ENCODE data around the gene ADAMTS17. TPM values are rescaled to one million over a fixed set of nuclear protein-coding genes. Genes with fewer than 3 reads are reported as not detected.

ADAMTS17 gene
- total and polyA plus RNA-seq, 8 donors: 4.2 to 16.4 (median 10.8) TPM

DNA sequence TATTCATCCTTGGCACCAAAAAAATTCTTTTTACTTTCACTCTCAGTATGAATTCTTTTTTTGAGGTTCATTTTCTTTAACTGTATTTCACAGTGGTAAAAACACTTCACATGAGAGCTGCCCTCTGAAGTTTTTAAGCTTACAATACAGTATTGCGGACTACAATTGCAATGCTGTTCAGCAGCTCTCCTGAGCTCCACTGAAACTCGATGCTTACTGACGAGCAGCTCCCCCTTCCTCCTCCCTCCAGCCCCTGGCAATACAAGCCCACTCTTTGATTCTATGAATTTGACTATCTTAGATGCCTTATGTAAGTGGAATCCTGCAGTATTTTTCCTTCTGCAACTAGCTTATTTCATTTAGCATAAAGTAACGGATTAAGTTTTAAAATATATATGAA lies 183.4 kb downstream of the ADAMTS17 start:
- ATAC-seq (no peak), FAIRE-seq (no peak), DNase-seq (no peak)
- H3K9me3 ChIP-seq: no peaks in the 10 kb centered on the region
- no peaks in the 10 kb centered on the region for H3K36me3 ChIP-seq
- H3K4me1 ChIP-seq: peaks cover 0 to 13% (median 6%) of the 10 kb centered on the region in 3 donors
- H3K27ac ChIP-seq: no peak overlapping the region
- no peak overlapping the region for H3K4me3 ChIP-seq
- intact Hi-C loops (cut with DNase I): no loop called here
- WGBS, 2 donors: 82 to 83% methylated on average over 4 of the region's 4 CpGs
- H3K27me3 ChIP-seq: no peaks in the 10 kb centered on the region
- TF ChIP-seq, protein P1, sequence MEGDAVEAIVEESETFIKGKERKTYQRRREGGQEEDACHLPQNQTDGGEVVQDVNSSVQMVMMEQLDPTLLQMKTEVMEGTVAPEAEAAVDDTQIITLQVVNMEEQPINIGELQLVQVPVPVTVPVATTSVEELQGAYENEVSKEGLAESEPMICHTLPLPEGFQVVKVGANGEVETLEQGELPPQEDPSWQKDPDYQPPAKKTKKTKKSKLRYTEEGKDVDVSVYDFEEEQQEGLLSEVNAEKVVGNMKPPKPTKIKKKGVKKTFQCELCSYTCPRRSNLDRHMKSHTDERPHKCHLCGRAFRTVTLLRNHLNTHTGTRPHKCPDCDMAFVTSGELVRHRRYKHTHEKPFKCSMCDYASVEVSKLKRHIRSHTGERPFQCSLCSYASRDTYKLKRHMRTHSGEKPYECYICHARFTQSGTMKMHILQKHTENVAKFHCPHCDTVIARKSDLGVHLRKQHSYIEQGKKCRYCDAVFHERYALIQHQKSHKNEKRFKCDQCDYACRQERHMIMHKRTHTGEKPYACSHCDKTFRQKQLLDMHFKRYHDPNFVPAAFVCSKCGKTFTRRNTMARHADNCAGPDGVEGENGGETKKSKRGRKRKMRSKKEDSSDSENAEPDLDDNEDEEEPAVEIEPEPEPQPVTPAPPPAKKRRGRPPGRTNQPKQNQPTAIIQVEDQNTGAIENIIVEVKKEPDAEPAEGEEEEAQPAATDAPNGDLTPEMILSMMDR (IDR thresholded peaks at IDR 0.05): no peak

DNA sequence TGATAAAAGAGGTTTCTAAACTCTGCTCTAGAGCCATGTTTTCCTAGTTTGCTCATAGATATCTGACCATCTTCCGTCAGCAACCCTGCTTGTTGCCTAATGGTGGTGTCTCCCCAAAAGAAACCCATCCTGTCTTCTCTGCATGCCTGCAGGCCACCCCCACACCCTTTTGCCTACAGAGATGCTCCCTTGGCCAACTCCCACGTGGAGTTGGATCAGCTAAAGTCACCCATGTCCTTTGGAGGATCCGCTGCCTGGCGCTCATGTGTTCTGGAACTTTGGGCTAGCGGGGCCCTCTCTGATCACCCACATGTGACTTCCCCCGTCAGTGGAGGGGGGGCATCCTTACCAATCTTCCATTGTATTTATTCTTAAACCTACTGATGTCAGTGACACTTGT lies 185.6 kb downstream of the ADAMTS17 start:
- DNase-seq (no peak), ATAC-seq (no peak), FAIRE-seq (no peak)
- H3K27me3 ChIP-seq: no peaks in the 10 kb centered on the region
- peaks cover 0 to 7% (median 0%) of the 10 kb centered on the region in 3 donors for H3K36me3 ChIP-seq
- H3K9me3 ChIP-seq: no peaks in the 10 kb centered on the region
- TF ChIP-seq, protein P1 (IDR thresholded peaks at IDR 0.05): no peak
- WGBS, 2 donors: 95 to 97% methylated on average over 6 of the region's 6 CpGs
- intact Hi-C loops (cut with DNase I): no loop called here
- H3K4me1 ChIP-seq: peaks cover 0 to 7% (median under 1%) of the 10 kb centered on the region in 3 donors
- H3K27ac ChIP-seq: no peak overlapping the region
- no peak overlapping the region for H3K4me3 ChIP-seq

DNA sequence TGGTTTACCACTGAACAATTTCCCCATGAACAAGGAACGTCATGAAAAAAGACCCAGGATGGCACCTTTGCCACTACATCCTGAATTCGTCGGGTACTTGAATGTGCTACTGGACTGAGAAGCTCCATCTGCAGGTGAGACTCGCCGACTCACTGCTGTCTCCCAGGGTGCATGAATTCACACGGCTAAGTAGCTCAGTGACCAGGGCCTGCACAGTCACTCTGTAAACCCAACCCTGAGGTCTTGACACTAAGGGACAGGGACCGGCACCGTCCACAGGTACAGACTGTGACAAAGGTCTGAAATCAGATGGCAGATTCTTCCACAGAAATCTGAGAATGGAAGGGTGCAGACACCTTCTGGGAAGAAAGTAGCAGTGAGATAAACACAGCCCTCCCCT lies 187.4 kb downstream of the ADAMTS17 start:
- no peaks in the 10 kb centered on the region for H3K9me3 ChIP-seq
- ATAC-seq (no peak), DNase-seq (no peak), FAIRE-seq (no peak)
- H3K27me3 ChIP-seq: no peaks in the 10 kb centered on the region
- 86 to 92% methylated on average over 8 of the region's 8 CpGs for WGBS, 2 donors
- H3K27ac ChIP-seq: no peak overlapping the region
- H3K36me3 ChIP-seq: peaks cover 0 to 9% (median 0%) of the 10 kb centered on the region in 3 donors
- TF ChIP-seq, protein P1 (IDR thresholded peaks at IDR 0.05): no peak
- no peaks in the 10 kb centered on the region for H3K4me1 ChIP-seq
- H3K4me3 ChIP-seq: no peak overlapping the region
- intact Hi-C loops (cut with DNase I): no loop called here

DNA sequence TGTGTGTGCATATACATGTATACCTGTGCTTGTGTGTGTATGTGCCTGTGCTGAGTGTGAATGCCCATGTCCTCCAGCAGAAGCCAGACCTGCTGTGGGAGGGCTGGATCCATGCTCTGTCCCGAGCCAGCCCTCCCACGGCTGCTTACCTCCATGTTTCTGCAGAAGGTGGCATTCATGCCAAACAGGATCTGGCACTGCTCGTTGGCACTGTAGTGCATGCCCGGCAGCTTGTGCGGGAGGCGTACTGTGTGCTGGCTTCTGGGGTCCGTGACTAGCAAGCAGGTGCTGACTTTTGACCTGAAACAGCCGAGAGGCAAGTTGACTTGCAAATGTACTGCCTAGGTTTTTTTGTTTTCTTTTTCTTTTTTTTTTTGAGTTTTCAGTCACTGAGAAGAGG lies 189.3 kb downstream of the ADAMTS17 start:
- Histone ChIP-seq H3K27ac (no peak overlapping the region), H3K4me3 (no peak overlapping the region), H3K4me1 (no peaks in the 10 kb centered on the region), H3K36me3 (peaks cover 0 to 9% (median 0%) of the 10 kb centered on the region in 3 donors), H3K9me3 (no peaks in the 10 kb centered on the region), H3K27me3 (no peaks in the 10 kb centered on the region)
- FAIRE-seq (no peak), ATAC-seq (no peak), DNase-seq (no peak)
- TF ChIP-seq, protein P1 (IDR thresholded peaks at IDR 0.05): no peak
- WGBS, 2 donors: 89 to 93% methylated on average over 8 of the region's 8 CpGs
- intact Hi-C loops (cut with DNase I): no loop called here

- H3K27ac ChIP-seq: no peak overlapping the region
- ATAC-seq (no peak), DNase-seq (no peak), FAIRE-seq (no peak)
- intact Hi-C loops (cut with DNase I): no loop called here
- TF ChIP-seq, protein P1 (IDR thresholded peaks at IDR 0.05): no peak
- peaks cover 0 to 9% (median 0%) of the 10 kb centered on the region in 3 donors for H3K36me3 ChIP-seq
- 95 to 96% methylated on average over 8 of the region's 8 CpGs for WGBS, 2 donors
- no peaks in the 10 kb centered on the region for H3K4me1 ChIP-seq
- no peaks in the 10 kb centered on the region for H3K9me3 ChIP-seq
- H3K4me3 ChIP-seq: no peak overlapping the region
- no peaks in the 10 kb centered on the region for H3K27me3 ChIP-seq
Measured at GRCh38 chr15:100150906-100151305, 190.9 kb downstream of the ADAMTS17 start.
